ENCODE results near the gene SLC12A8. TPM values are rescaled to one million over a fixed set of nuclear protein-coding genes. Genes with fewer than 3 reads are reported as not detected.

The SLC12A8 gene
- total and polyA plus RNA-seq, 10 of the 15 experiments (the other 5 are each of a cell fraction or from before 2014, with no cell fraction given) = 2.5 to 71.6 (median 50.1) TPM

GRCh38 chr3:125126323-125126722 lies 86.2 kb downstream of the SLC12A8 start (continued):
- TF ChIP-seq SIN3A (IDR thresholded peaks at IDR 0.05; ENCODE audit: low read depth, low read length) = no peak

GRCh38 chr3:125125821-125126245 lies 86.7 kb downstream of the SLC12A8 start:
- Histone ChIP-seq H3K4me1 (ENCODE audit: control insufficient read depth, insufficient read depth, low read length) (peaks cover 47% of the 10 kb centered on the region), H2AFZ (ENCODE audit: control insufficient read depth, low read depth, low read length) (no peak overlapping the region), H4K20me1 (ENCODE audit: control insufficient read depth, insufficient read depth) (no peaks in the 10 kb centered on the region), H3K36me3 (ENCODE audit: control insufficient read depth in 2 of 2, insufficient read depth in 2 of 2, low read length in 1 of 2) (no peaks in the 10 kb centered on the region), H3K27me3 (replicated peaks in 1 of 2; ENCODE audit: control insufficient read depth in 2 of 2, insufficient read depth in 2 of 2, low read length in 1 of 2) (no peaks in the 10 kb centered on the region), H3K4me2 (ENCODE audit: control insufficient read depth, insufficient read depth) (no peak overlapping the region), H3K27ac (ENCODE audit: control insufficient read depth, insufficient read depth) (no peak overlapping the region), H3K79me2 (ENCODE audit: control insufficient read depth, insufficient read depth, low read length) (peaks cover 3% of the 10 kb centered on the region), H3K9me3 (replicated peaks; ENCODE audit: control insufficient read depth, insufficient read depth, low read length) (peaks cover 8% of the 10 kb centered on the region; the same call in 2 of the 3 replicates), H3K4me3 (no peak overlapping the region), H3K9ac (ENCODE audit: control insufficient read depth, insufficient read depth, low read length) (no peak overlapping the region)
- FAIRE-seq = no peak
- 87% methylated on average over 6 of the region's 6 CpGs for WGBS (ENCODE audit: insufficient coverage, insufficient replicate concordance, low lambda C conversion rate, missing lambda C conversion rate)
- ChIA-PET POLR2A (interaction anchor here (1.1 kb wide), 1 partner anchor 192 kb away, joined by 3 read pairs; the partner anchor contains the start of gene MUC13), SMC1A (ENCODE audit: uncharacterized antibody, unreplicated experiment) (interaction anchor here (1.3 to 2.1 kb wide), 4 partner anchors 11 to 20 kb away, joined by 3 to 16 read pairs (median 6); no protein-coding TSS in a partner anchor), CTCF (interaction anchor here (1.0 kb wide), 1 partner anchor 18 kb away, joined by 3 read pairs; no protein-coding TSS in a partner anchor), RAD21 (ENCODE audit: unreplicated experiment) (no interaction called here)
- no peak for DNase-seq (ENCODE audit: low read depth, low spot score)
- no peak for ATAC-seq
- no TSS peak for BruUV-seq (replicated peaks)
- in situ Hi-C loops (cut with MboI) (no loop called here), intact Hi-C loops (cut with micrococcal nuclease; ENCODE audit: unreplicated experiment) (no loop called here)
- TF ChIP-seq SIN3A (IDR thresholded peaks at IDR 0.05; ENCODE audit: low read depth, low read length) (no peak), NR2C2 (IDR thresholded peaks at IDR 0.05; ENCODE audit: borderline replicate concordance, control insufficient read depth, insufficient read length, low read depth) (no peak), NR2C1 (IDR thresholded peaks at IDR 0.05) (no peak), EP300 (IDR thresholded peaks at IDR 0.05; ENCODE audit: borderline replicate concordance in 1 of 2, control insufficient read depth in 1 of 2, low read depth in 2 of 2, low read length in 2 of 2) (no peak), MEF2A (IDR thresholded peaks at IDR 0.05; ENCODE audit: insufficient read depth, low read depth, low read length) (no peak), LARP7 (IDR thresholded peaks at IDR 0.05) (no peak), BRCA1 (IDR thresholded peaks at IDR 0.05; ENCODE audit: low read depth, low read length) (no peak), ELK1 (IDR thresholded peaks at IDR 0.05; ENCODE audit: low read depth, low read length) (no peak), RBBP5 (conservative IDR thresholded peaks at IDR 0.05) (no peak), MXI1 (IDR thresholded peaks at IDR 0.05; ENCODE audit: low read depth, low read length) (no peak), STAT1 (conservative IDR thresholded peaks at IDR 0.05) (no peak), ZBED1 (IDR thresholded peaks at IDR 0.05; ENCODE audit: borderline replicate concordance) (no peak), TBL1XR1 (IDR thresholded peaks at IDR 0.05; ENCODE audit: low read depth, low read length) (no peak), EED (IDR thresholded peaks at IDR 0.05; ENCODE audit: low read depth) (no peak), ZBTB11 (CRISPR knock-in tag; IDR thresholded peaks at IDR 0.05) (no peak), TCF3 (IDR thresholded peaks at IDR 0.05; ENCODE audit: borderline replicate concordance, insufficient read depth, low read depth, low read length) (no peak), SUPT20H (IDR thresholded peaks at IDR 0.05; ENCODE audit: borderline replicate concordance, control insufficient read depth, low read depth, low read length) (no peak), JUNB (IDR thresholded peaks at IDR 0.05) (no peak)
